Measurements from ENCODE around the gene ASGR2. TPM values are rescaled to one million over a fixed set of nuclear protein-coding genes. Genes with fewer than 3 reads are reported as not detected.
"Not testable (repeated sequence)": the region's sequence is repeated elsewhere in the genome, so short reads cannot be mapped to it uniquely, and the experiment has no call there.

The ASGR2 gene
- polyA plus RNA-seq, 1 donor (not counting 4 experiments of a cell fraction or from before 2014, with no cell fraction given), result not detected

DNA sequence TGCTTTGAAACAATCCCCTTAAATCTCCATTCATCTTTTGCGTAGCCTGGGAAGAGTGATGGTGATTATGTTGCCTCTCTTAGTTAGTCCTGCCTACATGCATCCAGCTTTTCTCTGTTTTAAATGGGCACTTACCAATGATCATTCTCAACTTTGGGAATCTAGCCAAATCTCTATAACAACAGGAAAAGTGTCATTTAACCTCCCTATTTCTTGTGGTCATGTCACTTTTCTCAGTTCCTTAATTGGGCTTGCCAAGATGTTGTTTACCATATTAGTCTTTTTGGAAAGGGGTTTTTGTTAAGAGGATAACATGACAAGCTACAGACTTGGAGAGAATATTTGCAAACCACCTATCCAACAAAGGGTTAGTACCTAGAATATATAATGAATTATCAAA, 19.0 kb downstream of the ASGR2 start:
- Histone ChIP-seq H2AFZ (ENCODE audit: control insufficient read depth, low read length) (no peak overlapping the region), H3K79me2 (ENCODE audit: control insufficient read depth, insufficient read depth, low read length) (no peaks in the 10 kb centered on the region), H3K27ac (ENCODE audit: control insufficient read depth, insufficient read depth, low read length) (no peak overlapping the region), H4K20me1 (ENCODE audit: control insufficient read depth, extremely low read depth, insufficient read depth, low read length) (no peaks in the 10 kb centered on the region), H3K9me1 (ENCODE audit: control insufficient read depth, extremely low read depth, insufficient read depth, low read length) (no peaks in the 10 kb centered on the region), H3K27me3 (ENCODE audit: control insufficient read depth, extremely low read depth, insufficient read depth, low read length) (no peaks in the 10 kb centered on the region), H3K9me3 (ENCODE audit: control insufficient read depth, low read depth, low read length) (no peaks in the 10 kb centered on the region), H3K4me1 (ENCODE audit: control insufficient read depth, extremely low read depth, insufficient read depth, low read length) (no peaks in the 10 kb centered on the region), H3K36me3 (ENCODE audit: control insufficient read depth in 2 of 2, extremely low read depth in 1 of 2, insufficient read depth in 2 of 2, low read length in 2 of 2) (no peaks in the 10 kb centered on the region), H3K4me2 (ENCODE audit: control insufficient read depth, extremely low read depth, insufficient read depth, low read depth, low read length) (no peak overlapping the region), H3K4me3 (ENCODE audit: control insufficient read depth in 2 of 3, extremely low read depth in 1 of 3, insufficient read depth in 2 of 3, low read depth in 1 of 3, low read length in 3 of 3) (no peak overlapping the region), H3K9ac (ENCODE audit: control insufficient read depth, extremely low read depth, insufficient read depth, low read length) (no peak overlapping the region)
- TF ChIP-seq EZH2 (IDR thresholded peaks at IDR 0.05; ENCODE audit: low read length) (no peak), CTCF (optimal IDR thresholded peaks at IDR 0.05 in 1 of 3, IDR thresholded peaks at IDR 0.05 in 1 of 3, conservative IDR thresholded peaks at IDR 0.05 in 1 of 3; ENCODE audit: extremely low read depth in 1 of 3, insufficient read depth in 2 of 3, low read length in 3 of 3) (no peak)
- DNase-seq (ENCODE audit: low read depth, low spot score) (no peak), FAIRE-seq (no peak)
- dilution Hi-C loops (cut with MboI; ENCODE audit: extremely low pct_ligation_motif_present, low sequenced_read_pairs), result no loop called here

DNA sequence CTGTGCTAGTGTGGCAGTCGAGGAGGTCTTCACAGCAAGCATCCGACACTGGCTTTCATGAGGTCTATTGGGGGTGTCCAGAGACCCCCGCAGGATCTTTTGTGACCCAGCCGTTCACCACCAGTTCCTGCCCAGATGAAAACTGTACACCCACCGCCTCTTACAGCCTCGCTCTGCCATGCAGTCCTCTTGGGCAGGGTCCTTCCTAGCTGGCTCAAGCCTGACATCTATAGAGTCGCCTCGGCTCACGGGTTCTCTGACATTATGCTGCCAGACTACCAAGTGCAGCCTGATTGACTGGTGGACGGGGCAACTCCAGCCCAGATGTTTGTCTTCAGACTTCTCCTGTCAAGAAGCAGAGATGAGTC, 20.0 kb downstream of the ASGR2 start:
- no peak for DNase-seq (ENCODE audit: low read depth, low spot score)
- no peaks in the 10 kb centered on the region for H3K4me1 ChIP-seq (ENCODE audit: control insufficient read depth, extremely low read depth, insufficient read depth, low read length)
- H3K9me3 ChIP-seq (ENCODE audit: control insufficient read depth, low read depth, low read length), result no peaks in the 10 kb centered on the region
- no peaks in the 10 kb centered on the region for H3K27me3 ChIP-seq (ENCODE audit: control insufficient read depth, extremely low read depth, insufficient read depth, low read length)
- H2AFZ ChIP-seq (ENCODE audit: control insufficient read depth, low read length), result no peak overlapping the region
- H4K20me1 ChIP-seq (ENCODE audit: control insufficient read depth, extremely low read depth, insufficient read depth, low read length), result no peaks in the 10 kb centered on the region
- H3K4me2 ChIP-seq (ENCODE audit: control insufficient read depth, extremely low read depth, insufficient read depth, low read depth, low read length), result no peak overlapping the region
- no peaks in the 10 kb centered on the region for H3K79me2 ChIP-seq (ENCODE audit: control insufficient read depth, insufficient read depth, low read length)
- H3K4me3 ChIP-seq (ENCODE audit: control insufficient read depth in 2 of 3, extremely low read depth in 1 of 3, insufficient read depth in 2 of 3, low read depth in 1 of 3, low read length in 3 of 3), result no peak overlapping the region
- no peak overlapping the region for H3K9ac ChIP-seq (ENCODE audit: control insufficient read depth, extremely low read depth, insufficient read depth, low read length)
- FAIRE-seq, result no peak
- no peaks in the 10 kb centered on the region for H3K9me1 ChIP-seq (ENCODE audit: control insufficient read depth, extremely low read depth, insufficient read depth, low read length)
- dilution Hi-C loops (cut with MboI; ENCODE audit: extremely low pct_ligation_motif_present, low sequenced_read_pairs), result no loop called here
- H3K36me3 ChIP-seq (ENCODE audit: control insufficient read depth in 2 of 2, extremely low read depth in 1 of 2, insufficient read depth in 2 of 2, low read length in 2 of 2), result no peaks in the 10 kb centered on the region
- no peak overlapping the region for H3K27ac ChIP-seq (ENCODE audit: control insufficient read depth, insufficient read depth, low read length)
- TF ChIP-seq CTCF (optimal IDR thresholded peaks at IDR 0.05 in 1 of 3, IDR thresholded peaks at IDR 0.05 in 1 of 3, conservative IDR thresholded peaks at IDR 0.05 in 1 of 3; ENCODE audit: extremely low read depth in 1 of 3, insufficient read depth in 2 of 3, low read length in 3 of 3) (no peak), EZH2 (IDR thresholded peaks at IDR 0.05; ENCODE audit: low read length) (no peak)

DNA sequence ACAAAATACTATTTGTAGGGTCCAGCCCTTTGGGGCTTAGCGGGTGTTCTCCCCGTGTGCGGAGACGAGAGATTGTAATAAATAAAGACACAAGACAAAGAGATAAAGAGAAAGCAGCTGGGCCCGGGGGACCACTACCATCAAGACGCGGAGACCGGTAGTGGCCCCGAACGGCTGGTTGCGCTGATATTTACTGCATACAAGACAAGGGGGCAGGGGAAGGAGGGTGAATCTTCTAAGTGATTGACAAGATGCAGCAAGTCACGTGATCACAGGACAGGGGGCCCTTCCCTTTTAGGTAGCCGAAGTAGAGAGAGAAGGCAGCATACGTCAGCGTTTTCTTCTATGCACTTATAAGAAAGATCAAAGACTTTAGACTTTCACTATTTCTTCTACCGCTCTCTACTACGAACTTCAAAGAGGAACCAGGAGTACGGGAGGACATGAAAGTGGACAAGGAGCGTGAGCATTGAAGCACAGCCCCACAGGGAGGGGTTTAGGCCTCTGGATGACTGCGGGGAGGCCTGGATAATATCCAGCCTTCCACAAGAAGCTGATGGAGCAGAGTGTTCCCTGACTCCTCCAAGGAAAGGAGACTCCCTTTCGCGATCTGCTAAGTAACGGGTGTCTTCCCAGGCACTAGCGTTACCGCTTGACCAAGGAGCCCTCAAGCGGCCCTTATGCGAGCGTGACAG, 23.2 kb downstream of the ASGR2 start:
- H4K20me1 ChIP-seq (ENCODE audit: control insufficient read depth, extremely low read depth, insufficient read depth, low read length); H3K27me3 ChIP-seq (ENCODE audit: control insufficient read depth, extremely low read depth, insufficient read depth, low read length); H3K4me2 ChIP-seq (ENCODE audit: control insufficient read depth, extremely low read depth, insufficient read depth, low read depth, low read length); H3K9me1 ChIP-seq (ENCODE audit: control insufficient read depth, extremely low read depth, insufficient read depth, low read length); H2AFZ ChIP-seq (ENCODE audit: control insufficient read depth, low read length); H3K9ac ChIP-seq (ENCODE audit: control insufficient read depth, extremely low read depth, insufficient read depth, low read length); H3K27ac ChIP-seq (ENCODE audit: control insufficient read depth, insufficient read depth, low read length); H3K36me3 ChIP-seq (ENCODE audit: control insufficient read depth in 2 of 2, extremely low read depth in 1 of 2, insufficient read depth in 2 of 2, low read length in 2 of 2); FAIRE-seq; dilution Hi-C loops (cut with MboI; ENCODE audit: extremely low pct_ligation_motif_present, low sequenced_read_pairs); H3K9me3 ChIP-seq (ENCODE audit: control insufficient read depth, low read depth, low read length); DNase-seq (ENCODE audit: low read depth, low spot score); H3K4me3 ChIP-seq (ENCODE audit: control insufficient read depth in 2 of 3, extremely low read depth in 1 of 3, insufficient read depth in 2 of 3, low read depth in 1 of 3, low read length in 3 of 3); H3K79me2 ChIP-seq (ENCODE audit: control insufficient read depth, insufficient read depth, low read length): not testable (repeated sequence)
- peaks cover 10% of the 10 kb centered on the region for H3K4me1 ChIP-seq (ENCODE audit: control insufficient read depth, extremely low read depth, insufficient read depth, low read length)

DNA sequence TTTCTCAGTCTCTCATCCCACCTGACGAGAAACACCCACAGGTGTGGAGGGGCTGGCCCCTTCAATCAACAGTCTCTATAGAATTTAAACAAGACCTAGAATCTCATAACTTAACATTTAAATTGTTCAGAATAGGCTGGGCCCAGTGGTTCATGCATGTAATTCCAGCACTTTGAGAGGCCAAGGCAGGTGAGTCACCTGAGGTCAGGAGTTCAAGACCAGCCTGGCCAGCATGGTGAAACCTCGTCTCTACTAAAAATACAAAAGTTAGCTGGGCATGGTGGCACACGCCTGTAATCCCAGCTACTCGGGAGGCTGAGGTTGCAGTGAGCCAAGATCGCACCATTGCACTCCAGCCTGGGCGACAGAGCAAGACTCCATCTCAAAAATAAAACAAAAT, 25.1 kb downstream of the ASGR2 start:
- H3K4me2 ChIP-seq (ENCODE audit: control insufficient read depth, extremely low read depth, insufficient read depth, low read depth, low read length); H3K79me2 ChIP-seq (ENCODE audit: control insufficient read depth, insufficient read depth, low read length); H3K27ac ChIP-seq (ENCODE audit: control insufficient read depth, insufficient read depth, low read length); H3K27me3 ChIP-seq (ENCODE audit: control insufficient read depth, extremely low read depth, insufficient read depth, low read length); H3K36me3 ChIP-seq (ENCODE audit: control insufficient read depth in 2 of 2, extremely low read depth in 1 of 2, insufficient read depth in 2 of 2, low read length in 2 of 2); DNase-seq (ENCODE audit: low read depth, low spot score); H2AFZ ChIP-seq (ENCODE audit: control insufficient read depth, low read length); dilution Hi-C loops (cut with MboI; ENCODE audit: extremely low pct_ligation_motif_present, low sequenced_read_pairs); H3K9me3 ChIP-seq (ENCODE audit: control insufficient read depth, low read depth, low read length); FAIRE-seq; H3K4me3 ChIP-seq (ENCODE audit: control insufficient read depth in 2 of 3, extremely low read depth in 1 of 3, insufficient read depth in 2 of 3, low read depth in 1 of 3, low read length in 3 of 3); H4K20me1 ChIP-seq (ENCODE audit: control insufficient read depth, extremely low read depth, insufficient read depth, low read length); H3K9ac ChIP-seq (ENCODE audit: control insufficient read depth, extremely low read depth, insufficient read depth, low read length); H3K9me1 ChIP-seq (ENCODE audit: control insufficient read depth, extremely low read depth, insufficient read depth, low read length): not testable (repeated sequence)
- H3K4me1 ChIP-seq (ENCODE audit: control insufficient read depth, extremely low read depth, insufficient read depth, low read length), result peaks cover 10% of the 10 kb centered on the region

Data from keratinocyte (primary cell).